Smooth muscle cell (in vitro differentiated cells): ENCODE measurements around the gene MC5R. TPM values are rescaled to one million over a fixed set of nuclear protein-coding genes. Genes with fewer than 3 reads are reported as not detected.

Experiments used
- DNase-seq: peaks from one replicate; lab custom pipeline; 2025; ENCODE audit not compliant: unreplicated experiment; lab: John Stamatoyannopoulos, UW
- H2AFZ ChIP-seq: fragments of 200-600 bp; sonication (generic); 2 replicates; pipeline ENCODE4 v1.6.0; 2016; ENCODE audit warnings: antibody characterized with exemption, low read depth, mild to moderate bottlenecking
- H3F3A ChIP-seq: fragments of 200-600 bp; sonication (generic); 2 replicates; pipeline ENCODE4 v1.6.0; 2017; ENCODE audit warnings: antibody characterized with exemption, low read depth
- H3K27ac ChIP-seq: fragments of 200-600 bp; sonication (generic); 2 replicates; pipeline ENCODE4 v1.5.1; 2016; ENCODE audit warnings: low read depth, mild to moderate bottlenecking
- H3K27me3 ChIP-seq: fragments of 200-600 bp; sonication (generic); 2 replicates; pipeline ENCODE4 v1.6.1; 2016; ENCODE audit warnings: low read depth, mild to moderate bottlenecking
- H3K36me3 ChIP-seq: fragments of 200-600 bp; sonication (generic); 2 replicates; pipeline ENCODE4 v1.5.1; 2016; ENCODE audit warnings: low read depth
- H3K4me1 ChIP-seq: fragments of 200-600 bp; sonication (generic); 2 replicates; pipeline ENCODE4 v1.5.1; 2016; ENCODE audit warnings: low read depth
- H3K4me2 ChIP-seq: fragments of 200-600 bp; sonication (generic); 2 replicates; pipeline ENCODE4 v1.6.0; 2016; ENCODE audit warnings: mild to moderate bottlenecking
- H3K4me3 ChIP-seq: fragments of 200-600 bp; sonication (generic); 2 replicates; pipeline ENCODE4 v1.5.1; 2016; ENCODE audit warnings: mild to moderate bottlenecking
- H3K79me2 ChIP-seq: fragments of 200-600 bp; sonication (generic); 2 replicates; pipeline ENCODE4 v1.6.0; 2016; ENCODE audit warnings: low read depth, mild to moderate bottlenecking
- H3K9ac ChIP-seq: fragments of 200-600 bp; sonication (generic); 2 replicates; pipeline ENCODE4 v1.6.0; 2016; ENCODE audit warnings: low read depth
- H3K9me3 ChIP-seq: fragments of 200-600 bp; sonication (generic); replicated peaks from 2 replicates; pipeline ENCODE4 v1.5.1; 2016; ENCODE audit warnings: low read depth
- H4K20me1 ChIP-seq: fragments of 200-600 bp; sonication (generic); 2 replicates; pipeline ENCODE4 v1.6.0; 2016; ENCODE audit warnings: low read depth
- CTCF ChIP-seq: fragments of 200-600 bp; sonication (generic); IDR thresholded peaks from 2 replicates; pipeline ENCODE4 v1.5.1; 2017; ENCODE audit warnings: borderline replicate concordance, mild to moderate bottlenecking, antibody characterized with exemption; ENCODE audit not compliant: insufficient read depth, poor library complexity, severe bottlenecking
- WGBS: methylation state at CpG from one replicate; pipeline ENCODE4 v1.1.7; 2016; ENCODE audit warnings: low lambda C conversion rate; 5-methylcytosine and 5-hydroxymethylcytosine counted together
- polyA plus RNA-seq: library from polyadenylated mRNA; unstranded; fragments of >200 nt; fragmentation: Nextera tagmentation; extraction: Ambion mirVana; gene quantifications from 2 replicates; pipeline ENCODE4 v1.2.1, GENCODE V29; 2016
- total RNA-seq: library from RNA; depleted of rRNA; stranded (reverse); fragments of >200 nt; gene quantifications from 2 replicates; pipeline ENCODE4 v1.2.3, GENCODE V29; 2014

The MC5R gene
- total and polyA plus RNA-seq, 2 experiments from 2014 or later: not detected

DNA sequence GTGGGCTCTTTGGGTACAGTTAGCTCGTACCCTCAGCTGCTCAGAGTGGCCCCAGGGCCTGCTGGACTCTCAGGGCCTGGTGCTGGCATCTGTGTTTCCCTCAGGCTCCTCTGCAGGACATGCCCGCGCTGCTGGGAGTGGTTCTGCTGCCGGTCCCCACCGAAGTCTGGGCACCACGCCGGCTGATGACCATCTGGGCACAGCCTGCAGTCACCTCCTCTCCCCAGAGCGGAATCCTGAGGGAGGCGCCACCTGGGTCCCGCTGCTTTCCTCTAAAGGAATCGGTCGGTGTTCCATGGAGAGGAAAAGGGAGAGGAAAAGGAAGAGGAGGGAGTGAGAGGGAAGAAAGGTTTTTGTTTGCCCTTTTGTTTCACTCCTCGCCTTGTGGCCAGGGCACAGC lies 47.8 kb downstream of the MC5R start:
- H3K4me2 ChIP-seq: no peak overlapping the region
- no peaks in the 10 kb centered on the region for H3K4me1 ChIP-seq
- H3K27me3 ChIP-seq: peaks cover 56% of the 10 kb centered on the region
- H3K4me3 ChIP-seq: no peak overlapping the region
- no peak for TF ChIP-seq CTCF
- H3K9me3 ChIP-seq: no peaks in the 10 kb centered on the region
- no peak overlapping the region for H2AFZ ChIP-seq
- no peaks in the 10 kb centered on the region for H3F3A ChIP-seq
- H3K9ac ChIP-seq: no peak overlapping the region
- no peaks in the 10 kb centered on the region for H3K79me2 ChIP-seq
- H3K36me3 ChIP-seq: no peaks in the 10 kb centered on the region
- H4K20me1 ChIP-seq: no peaks in the 10 kb centered on the region
- 82% methylated on average over 13 of the region's 13 CpGs for WGBS
- no peak for DNase-seq
- no peak overlapping the region for H3K27ac ChIP-seq

- no peaks in the 10 kb centered on the region for H3K9me3 ChIP-seq
- H3K36me3 ChIP-seq: no peaks in the 10 kb centered on the region
- no peaks in the 10 kb centered on the region for H3K4me1 ChIP-seq
- no peak overlapping the region for H3K4me2 ChIP-seq
- H2AFZ ChIP-seq: no peak overlapping the region
- DNase-seq: no peak
- no peak overlapping the region for H3K9ac ChIP-seq
- no peak for TF ChIP-seq CTCF
- H3F3A ChIP-seq: no peaks in the 10 kb centered on the region
- no peak overlapping the region for H3K4me3 ChIP-seq
- 92% methylated on average over 14 of the region's 14 CpGs for WGBS
- no peaks in the 10 kb centered on the region for H3K79me2 ChIP-seq
- no peak overlapping the region for H3K27ac ChIP-seq
- H4K20me1 ChIP-seq: no peaks in the 10 kb centered on the region
- peaks cover 49% of the 10 kb centered on the region for H3K27me3 ChIP-seq
Observed at GRCh38 chr18:13872373-13872772, 48.4 kb downstream of the MC5R start.

DNA sequence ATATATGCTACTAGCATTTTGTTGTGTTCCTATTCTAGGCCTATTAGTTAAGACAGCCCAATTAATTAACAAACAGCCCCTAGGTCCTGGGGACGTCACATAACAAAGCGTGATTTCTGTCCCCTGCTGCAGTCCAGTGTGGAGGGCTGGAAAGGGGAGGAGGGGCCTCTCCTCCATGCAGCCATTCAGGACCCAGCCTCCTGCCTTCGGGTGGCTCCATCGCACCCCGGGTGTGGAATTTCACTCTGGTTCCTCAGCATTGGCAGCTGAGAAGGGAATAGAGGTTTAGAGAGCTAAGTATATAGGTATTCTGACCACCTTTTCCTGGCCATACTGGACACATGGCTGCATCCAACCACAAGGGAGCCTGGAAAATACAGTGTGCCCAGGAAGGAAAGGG lies 49.0 kb downstream of the MC5R start:
- no peak overlapping the region for H3K4me2 ChIP-seq
- no peak overlapping the region for H3K27ac ChIP-seq
- H3K79me2 ChIP-seq: no peaks in the 10 kb centered on the region
- no peak overlapping the region for H3K9ac ChIP-seq
- no peaks in the 10 kb centered on the region for H3K9me3 ChIP-seq
- peaks cover 44% of the 10 kb centered on the region for H3K27me3 ChIP-seq
- no peaks in the 10 kb centered on the region for H3K4me1 ChIP-seq
- H2AFZ ChIP-seq: no peak overlapping the region
- no peak for TF ChIP-seq CTCF
- no peaks in the 10 kb centered on the region for H3K36me3 ChIP-seq
- no peaks in the 10 kb centered on the region for H3F3A ChIP-seq
- no peak overlapping the region for H3K4me3 ChIP-seq
- no peaks in the 10 kb centered on the region for H4K20me1 ChIP-seq
- no peak for DNase-seq
- WGBS: 72% methylated on average over 5 of the region's 5 CpGs

GRCh38 chr18:13874558-13874957 lies 50.6 kb downstream of the MC5R start:
- no peaks in the 10 kb centered on the region for H3K79me2 ChIP-seq
- TF ChIP-seq CTCF: no peak
- H2AFZ ChIP-seq: no peak overlapping the region
- H3K36me3 ChIP-seq: no peaks in the 10 kb centered on the region
- no peaks in the 10 kb centered on the region for H4K20me1 ChIP-seq
- 88% methylated on average over 4 of the region's 4 CpGs for WGBS
- H3K4me3 ChIP-seq: no peak overlapping the region
- peaks cover 28% of the 10 kb centered on the region for H3K27me3 ChIP-seq
- no peaks in the 10 kb centered on the region for H3K4me1 ChIP-seq
- H3F3A ChIP-seq: no peaks in the 10 kb centered on the region
- H3K27ac ChIP-seq: no peak overlapping the region
- no peak overlapping the region for H3K4me2 ChIP-seq
- no peaks in the 10 kb centered on the region for H3K9me3 ChIP-seq
- H3K9ac ChIP-seq: no peak overlapping the region
- no peak for DNase-seq
